Chondrocyte (in vitro differentiated cells): ENCODE data around the gene MMP15. TPM values are rescaled to one million over a fixed set of nuclear protein-coding genes. Genes with fewer than 3 reads are reported as not detected.
A peak's percentile ranks its signal among the peaks of the same experiment; 100 is the strongest.

Experiments
- DNase-seq: peaks from one replicate; pipeline ENCODE4 v3.0.0; 2021; ENCODE audit warnings: mixed read lengths, low spot score
- H3K27ac Mint-ChIP-seq: one replicate; pipeline ENCODE4 v1.8.0; 2021; ENCODE audit warnings: mild to moderate bottlenecking, moderate library complexity, mixed read lengths; ENCODE audit not compliant: unreplicated experiment
- H3K27me3 Mint-ChIP-seq: 2 replicates; pipeline ENCODE4 v1.8.0; 2021; ENCODE audit warnings: low read depth, mixed read lengths
- H3K36me3 Mint-ChIP-seq: 2 replicates; pipeline ENCODE4 v1.8.0; 2021; ENCODE audit warnings: low read depth, mixed read lengths
- H3K4me1 Mint-ChIP-seq: 2 replicates; pipeline ENCODE4 v1.8.0; 2021; ENCODE audit warnings: low read depth, mild to moderate bottlenecking, mixed read lengths
- H3K4me3 Mint-ChIP-seq: one replicate; pipeline ENCODE4 v1.8.0; 2021; ENCODE audit warnings: mild to moderate bottlenecking, moderate library complexity, mixed read lengths; ENCODE audit not compliant: unreplicated experiment
- H3K9me3 Mint-ChIP-seq: 2 replicates; pipeline ENCODE4 v1.8.0; 2021; ENCODE audit warnings: low read depth, mixed read lengths
- CTCF ChIP-seq: fragments of 200-600 bp; sonication (generic); IDR thresholded peaks from 2 replicates; pipeline ENCODE4 v1.5.0; 2021; ENCODE audit warnings: antibody characterized with exemption, mild to moderate bottlenecking, moderate library complexity
- total RNA-seq: library from RNA; stranded (reverse); gene quantifications from 3 replicates; pipeline ENCODE4 v1.2.1, GENCODE V29; 2021

Gene MMP15
- total RNA-seq, 1 donor from 2014 or later = 12.0 TPM

DNA sequence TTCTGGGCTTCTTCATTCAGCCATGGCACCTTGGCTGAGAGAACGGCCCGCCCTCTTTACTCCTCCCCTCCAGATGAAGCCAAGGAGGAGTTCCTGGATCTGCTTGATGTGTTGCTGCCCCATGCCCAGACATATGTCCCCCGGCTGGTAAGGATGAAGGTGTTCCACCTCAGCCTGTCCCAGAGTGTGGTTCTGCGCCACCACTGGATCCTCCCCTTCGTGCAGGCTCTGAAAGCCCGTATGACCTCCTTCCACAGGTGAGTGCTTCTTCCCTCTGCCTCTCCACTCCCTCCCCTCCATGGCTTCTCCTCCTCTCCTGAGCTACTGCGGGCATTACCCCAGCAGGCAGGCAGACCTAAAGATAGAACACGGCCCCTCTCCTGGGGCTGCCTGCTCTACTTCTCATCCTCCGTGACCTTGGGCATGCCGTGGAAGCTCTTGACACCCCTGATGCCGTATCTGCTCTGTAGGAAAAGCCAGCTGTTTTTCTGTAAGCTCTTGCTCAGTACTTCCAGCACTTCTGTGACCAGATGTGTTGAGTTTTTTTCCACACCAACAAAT lies 15.6 kb upstream of the MMP15 start:
- no peak overlapping the region for H3K27ac Mint-ChIP-seq
- H3K9me3 Mint-ChIP-seq = no peaks in the 10 kb centered on the region
- H3K4me3 Mint-ChIP-seq = no peak overlapping the region
- peaks cover 9% of the 10 kb centered on the region for H3K4me1 Mint-ChIP-seq
- no peak for TF ChIP-seq CTCF
- peaks cover 14% of the 10 kb centered on the region for H3K36me3 Mint-ChIP-seq
- no peak for DNase-seq
- H3K27me3 Mint-ChIP-seq = no peaks in the 10 kb centered on the region

DNA sequence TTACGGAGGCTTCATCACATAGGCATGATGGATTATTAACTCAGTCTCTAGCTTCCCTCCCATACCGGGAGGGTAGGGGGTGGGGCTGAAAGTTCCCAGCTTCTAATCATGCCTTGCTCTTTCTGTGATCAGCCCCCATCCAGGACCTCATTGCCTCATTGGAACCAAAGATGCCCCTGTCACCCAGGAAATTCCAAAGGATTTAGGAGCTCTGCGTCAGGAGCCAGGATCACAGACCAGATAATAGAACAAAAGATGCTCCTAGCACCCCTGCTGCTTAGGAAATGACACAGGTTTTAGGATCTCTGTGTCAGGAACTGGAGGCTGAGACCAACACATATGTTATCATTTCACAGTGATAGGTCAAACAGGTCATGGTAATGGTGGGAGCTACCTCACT lies 14.7 kb upstream of the MMP15 start:
- Mint-ChIP-seq H3K4me3 (no peak overlapping the region), H3K27ac (no peak overlapping the region)

DNA sequence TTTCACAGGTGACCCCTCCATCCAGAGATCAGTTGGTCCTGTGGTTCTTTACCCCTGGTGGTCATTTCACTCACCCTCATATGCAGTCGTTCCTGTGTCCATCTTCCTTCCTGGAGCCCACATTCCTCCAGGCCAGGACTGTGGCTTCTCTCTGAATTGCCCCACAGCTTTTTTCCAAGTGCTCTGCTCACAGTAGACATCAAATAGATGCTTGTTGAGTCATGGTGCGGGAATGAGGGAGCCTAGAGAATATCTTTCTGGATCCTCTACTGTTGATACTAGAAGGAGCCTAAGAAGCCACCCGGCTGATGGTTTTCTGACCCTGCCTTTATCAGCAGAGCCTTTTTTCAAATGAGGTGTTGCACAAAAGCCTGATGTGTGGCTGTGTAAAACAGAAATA lies 13.9 kb upstream of the MMP15 start:
- H3K4me1 Mint-ChIP-seq = peaks cover 5% of the 10 kb centered on the region

More for the DNA sequence above, 14.7 kb upstream of the MMP15 start:
- no peak for TF ChIP-seq CTCF
- Mint-ChIP-seq H3K4me1 (peaks cover 5% of the 10 kb centered on the region), H3K27me3 (no peaks in the 10 kb centered on the region), H3K9me3 (no peaks in the 10 kb centered on the region), H3K36me3 (peaks cover 14% of the 10 kb centered on the region)
- no peak for DNase-seq

DNA sequence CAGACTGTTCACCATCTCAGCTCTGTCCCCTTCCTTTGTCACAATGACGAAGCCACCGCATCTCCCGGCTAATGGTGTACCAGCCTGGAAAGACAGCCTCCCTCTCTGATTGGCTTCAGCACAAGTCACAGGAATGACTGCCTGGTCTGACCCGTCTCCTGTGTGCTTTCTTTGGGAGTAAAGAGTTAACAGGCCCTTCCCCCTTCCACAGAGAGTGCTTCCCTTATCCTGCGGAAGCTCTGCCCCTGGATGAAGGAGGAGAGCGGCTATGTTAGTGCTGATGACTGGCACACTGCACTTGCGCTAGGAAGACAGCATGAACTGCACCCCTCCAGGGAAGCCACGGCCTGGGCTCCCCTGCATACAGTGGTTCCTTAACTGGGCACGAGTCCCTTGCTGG lies 13.1 kb upstream of the MMP15 start:
- H3K4me3 Mint-ChIP-seq = no peak overlapping the region
- H3K27ac Mint-ChIP-seq = no peak overlapping the region
- peaks cover 5% of the 10 kb centered on the region for H3K4me1 Mint-ChIP-seq
- TF ChIP-seq CTCF = no peak
- no peak for DNase-seq
- no peaks in the 10 kb centered on the region for H3K9me3 Mint-ChIP-seq
- H3K36me3 Mint-ChIP-seq = peaks cover 9% of the 10 kb centered on the region
- no peaks in the 10 kb centered on the region for H3K27me3 Mint-ChIP-seq

More for the DNA sequence above, 13.9 kb upstream of the MMP15 start:
- Mint-ChIP-seq H3K36me3 (peaks cover 14% of the 10 kb centered on the region), H3K4me3 (no peak overlapping the region), H3K9me3 (no peaks in the 10 kb centered on the region), H3K27ac (peak overlapping the region; percentile 73), H3K27me3 (no peaks in the 10 kb centered on the region)
- no peak for DNase-seq
- no peak for TF ChIP-seq CTCF

GRCh38 chr16:58013201-58013956 lies 12.2 kb upstream of the MMP15 start:
- no peak overlapping the region for H3K27ac Mint-ChIP-seq
- H3K4me1 Mint-ChIP-seq = peaks cover 5% of the 10 kb centered on the region
- no peaks in the 10 kb centered on the region for H3K9me3 Mint-ChIP-seq
- no peak for DNase-seq
- no peak for TF ChIP-seq CTCF
- H3K27me3 Mint-ChIP-seq = no peaks in the 10 kb centered on the region
- H3K36me3 Mint-ChIP-seq = peaks cover 9% of the 10 kb centered on the region
- no peak overlapping the region for H3K4me3 Mint-ChIP-seq
